T1000 (cell line): ENCODE measurements around the gene PDILT.
"Not testable (repeated sequence)": the region's sequence is repeated elsewhere in the genome, so short reads cannot be mapped to it uniquely, and the experiment has no call there.

Experiments
- DNase-seq: peaks from one replicate; lab custom pipeline; 2025; ENCODE audit warnings: mixed read lengths; lab: John Stamatoyannopoulos, UW

The PDILT gene

GRCh38 chr16:20321671-20322070 lies 82.9 kb downstream of the PDILT start:
- DNase-seq: no peak

GRCh38 chr16:20321051-20321450 lies 83.5 kb downstream of the PDILT start:
- DNase-seq: not testable (repeated sequence)

DNA sequence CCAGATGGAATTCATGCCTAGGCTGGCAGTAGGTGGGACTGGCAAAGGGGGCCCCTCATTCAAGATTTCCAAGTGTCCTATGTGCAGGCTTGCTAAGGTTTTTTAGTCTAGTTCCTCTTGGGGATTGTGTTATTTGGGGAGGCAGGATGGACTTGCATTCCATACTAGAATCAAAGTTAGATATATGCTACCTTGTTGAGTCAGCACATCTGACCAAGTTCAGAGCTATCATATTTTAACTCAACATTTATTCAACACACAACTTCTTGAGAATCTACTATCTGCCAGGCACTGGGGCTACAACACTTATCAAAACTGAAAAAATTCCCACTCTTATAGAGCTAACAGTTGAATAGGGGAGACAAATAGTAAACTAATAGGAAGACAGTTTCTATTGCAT lies 83.9 kb downstream of the PDILT start:
- no peak for DNase-seq

GRCh38 chr16:20320178-20320577 lies 84.4 kb downstream of the PDILT start:
- DNase-seq: no peak

DNA sequence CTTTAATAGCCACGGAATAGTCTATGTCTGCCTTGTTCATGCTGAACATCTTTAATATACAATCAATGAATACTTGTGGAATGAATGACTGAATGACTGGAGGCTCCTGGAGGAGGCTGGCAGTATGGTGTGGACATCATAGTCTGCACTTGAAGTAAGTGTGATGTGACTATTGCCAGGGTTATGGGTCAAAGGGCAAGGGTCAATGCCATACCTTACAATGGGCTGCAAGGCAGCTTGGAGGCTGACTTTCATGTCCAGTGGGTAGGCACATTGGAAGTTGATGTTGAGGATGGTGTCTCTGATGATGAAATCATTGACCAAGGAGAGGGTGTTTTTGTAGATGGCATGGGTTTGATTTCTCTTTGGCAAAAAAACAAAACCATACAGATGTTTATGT lies 85.1 kb downstream of the PDILT start:
- no peak for DNase-seq

DNA sequence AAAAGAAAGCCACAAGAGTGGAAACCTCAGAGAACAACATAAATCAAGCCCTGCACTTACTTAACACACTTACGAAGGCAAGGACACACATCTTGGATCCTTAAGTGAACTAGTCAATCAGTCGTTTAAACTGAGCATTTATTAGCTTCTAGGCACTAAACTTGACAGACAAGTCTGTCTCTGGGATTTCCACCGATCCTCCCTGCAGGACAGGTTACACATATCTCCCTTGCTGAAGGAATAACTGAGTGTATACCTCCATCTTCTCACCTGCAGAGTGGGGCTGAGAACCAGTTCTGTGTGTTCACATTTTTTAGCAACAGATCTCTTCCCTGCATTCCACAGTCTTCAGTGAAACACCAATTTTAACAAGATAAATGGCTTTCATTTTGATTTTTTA lies 86.1 kb downstream of the PDILT start:
- DNase-seq: no peak

- no peak for DNase-seq
These were observed 86.5 kb downstream of the PDILT start for GRCh38 chr16:20318006-20318405.

GRCh38 chr16:20317117-20317516 lies 87.4 kb downstream of the PDILT start:
- DNase-seq: no peak

- DNase-seq: no peak
These were observed 87.8 kb downstream of the PDILT start for GRCh38 chr16:20316715-20317114.

GRCh38 chr16:20315764-20316163 lies 88.8 kb downstream of the PDILT start:
- DNase-seq: no peak

GRCh38 chr16:20314575-20314974 lies 90.0 kb downstream of the PDILT start:
- no peak for DNase-seq

- DNase-seq: no peak
These were observed 90.8 kb downstream of the PDILT start for GRCh38 chr16:20313741-20314140.

- not testable (repeated sequence) for DNase-seq
These were observed 91.9 kb downstream of the PDILT start for GRCh38 chr16:20312536-20313095.

DNA sequence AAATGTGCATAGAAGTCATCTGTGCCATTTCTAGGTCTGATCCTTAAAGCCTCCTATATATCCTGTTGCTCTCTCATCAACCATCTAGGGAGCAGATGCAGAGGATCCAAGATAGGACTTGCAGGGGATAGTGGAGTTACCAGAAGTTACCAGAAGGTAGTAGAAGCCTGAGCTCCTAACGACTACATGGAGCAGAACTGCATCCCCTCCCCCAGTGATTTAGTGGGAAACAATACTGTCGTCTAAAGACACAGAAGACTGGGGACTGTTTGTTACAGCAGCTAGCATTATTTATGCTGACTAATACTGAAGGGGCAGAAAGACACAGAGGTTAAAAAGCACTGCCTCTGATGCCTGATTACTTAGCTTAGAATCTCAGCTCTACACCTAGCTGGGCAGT lies 93.0 kb downstream of the PDILT start:
- no peak for DNase-seq

- DNase-seq: no peak
These were observed 93.8 kb downstream of the PDILT start for GRCh38 chr16:20310421-20311395.

DNA sequence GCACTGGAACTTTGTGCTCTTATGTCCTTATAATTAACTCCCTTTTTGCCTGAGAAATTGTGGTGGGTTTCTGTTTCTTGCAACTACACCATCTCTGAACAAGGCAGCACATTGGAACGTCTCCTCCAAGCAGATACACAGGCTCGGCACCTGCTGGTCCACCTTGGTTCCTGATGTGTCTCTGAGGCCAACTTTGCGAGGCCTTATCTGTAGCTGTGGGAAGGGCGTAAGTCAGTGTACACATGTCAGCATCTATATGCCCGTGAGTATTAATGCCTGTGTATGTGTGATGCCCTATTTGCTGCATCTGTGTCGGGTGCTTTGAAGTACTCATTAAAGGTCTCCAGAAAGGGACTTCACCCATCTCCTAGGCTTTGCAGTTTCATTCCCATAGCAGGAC lies 94.8 kb downstream of the PDILT start:
- no peak for DNase-seq
